HG03025 (cell line): Measurements from ENCODE around the gene KPNA3.
"Not testable (repeated sequence)": the region's sequence is repeated elsewhere in the genome, so short reads cannot be mapped to it uniquely, and the experiment has no call there.

ENCODE experiments used
- ATAC-seq: cut with Tn5 transposase; IDR thresholded peaks from one replicate; pipeline ENCODE4 v1.9.1; 2021; ENCODE audit warnings: mild to moderate bottlenecking, moderate library complexity; ENCODE audit not compliant: unreplicated experiment, low FRiP score

Gene KPNA3

GRCh38 chr13:49760558-49760957 is 31.9 kb downstream of the KPNA3 start:
- no peak for ATAC-seq

GRCh38 chr13:49759503-49759902 is 33.0 kb downstream of the KPNA3 start:
- ATAC-seq = no peak

GRCh38 chr13:49756263-49756662 is 36.2 kb downstream of the KPNA3 start:
- no peak for ATAC-seq

GRCh38 chr13:49754146-49754545 is 38.3 kb downstream of the KPNA3 start:
- no peak for ATAC-seq

- no peak for ATAC-seq
These were observed 42.6 kb downstream of the KPNA3 start for GRCh38 chr13:49749848-49750247.

- ATAC-seq = no peak
These were observed 46.4 kb downstream of the KPNA3 start for GRCh38 chr13:49746111-49746510.

- no peak for ATAC-seq
These were observed 51.6 kb downstream of the KPNA3 start for GRCh38 chr13:49740870-49741269.

GRCh38 chr13:49739498-49740187 is 52.8 kb downstream of the KPNA3 start:
- ATAC-seq = no peak

GRCh38 chr13:49733181-49733951 is 59.1 kb downstream of the KPNA3 start:
- no peak for ATAC-seq

GRCh38 chr13:49731766-49732165 is 60.7 kb downstream of the KPNA3 start:
- ATAC-seq = no peak

- no peak for ATAC-seq
These were observed 75.9 kb downstream of the KPNA3 start for GRCh38 chr13:49716615-49717014.

- ATAC-seq = no peak
These were observed 77.7 kb downstream of the KPNA3 start for GRCh38 chr13:49714757-49715156.

- ATAC-seq = no peak
These were observed 81.1 kb downstream of the KPNA3 start for GRCh38 chr13:49711218-49711863.

GRCh38 chr13:49704264-49704663 is 88.2 kb downstream of the KPNA3 start:
- not testable (repeated sequence) for ATAC-seq

GRCh38 chr13:49701491-49701890 is 91.0 kb downstream of the KPNA3 start:
- ATAC-seq = no peak

- no peak for ATAC-seq
These were observed 95.0 kb downstream of the KPNA3 start for GRCh38 chr13:49697468-49697867.

- ATAC-seq = no peak
These were observed 98.0 kb downstream of the KPNA3 start for GRCh38 chr13:49694446-49694845.

GRCh38 chr13:49693877-49694276 is 98.6 kb downstream of the KPNA3 start:
- ATAC-seq = no peak

- ATAC-seq = no peak
These were observed 99.2 kb downstream of the KPNA3 start for GRCh38 chr13:49693191-49693733.

- peak; percentile 97 for ATAC-seq
These were observed 101.3 kb downstream of the KPNA3 start, which contains the start of gene EBPL for GRCh38 chr13:49690995-49691784. EBPL (minus strand) TSS chr13:49691486; CDS start chr13:49691424, 62 bp downstream.
